Measurements from ENCODE around the gene VAV3.

Gene VAV3

GRCh38 chr1:107939256-107939655 is 25.7 kb downstream of the VAV3 start:
- Mint-ChIP-seq H3K36me3 (peaks cover 3% of the 10 kb centered on the region in 2 donors), H3K4me3 (no peak overlapping the region), H3K9me3 (no peaks in the 10 kb centered on the region), H3K4me1 (peaks cover 50 to 92% of the 10 kb centered on the region in 2 donors), H3K27me3 (no peaks in the 10 kb centered on the region), H3K27ac (no peak overlapping the region)
- no peak for ATAC-seq (replicated peaks)
- no peak for DNase-seq

- Mint-ChIP-seq H3K4me1 (peaks cover 42 to 83% of the 10 kb centered on the region in 2 donors), H3K9me3 (no peaks in the 10 kb centered on the region), H3K36me3 (peaks cover 0 to 3% of the 10 kb centered on the region in 2 donors), H3K27ac (peak overlapping the region; percentile 38), H3K27me3 (no peaks in the 10 kb centered on the region), H3K4me3 (peak overlapping the region in 1 of 2 donors; percentile 6)
- ATAC-seq (replicated peaks) (peak; percentile 47 to 54), DNase-seq (peak; percentile 28)
Observed at GRCh38 chr1:107936498-107937481, 28.2 kb downstream of the VAV3 start.

- DNase-seq (peak; percentile 74), ATAC-seq (replicated peaks) (peak; percentile 95)
- H3K9me3 Mint-ChIP-seq: no peaks in the 10 kb centered on the region
- H3K36me3 Mint-ChIP-seq: peaks cover 0 to 3% of the 10 kb centered on the region in 2 donors
- H3K27me3 Mint-ChIP-seq: no peaks in the 10 kb centered on the region
- H3K4me1 Mint-ChIP-seq: peaks cover 40 to 71% of the 10 kb centered on the region in 2 donors
- H3K4me3 Mint-ChIP-seq: peak overlapping the region; percentile 50 to 77
- H3K27ac Mint-ChIP-seq: peak overlapping the region; percentile 89
Observed at GRCh38 chr1:107935396-107936064, 29.4 kb downstream of the VAV3 start.

GRCh38 chr1:107934578-107934977 is 30.4 kb downstream of the VAV3 start:
- peaks cover 39 to 64% of the 10 kb centered on the region in 2 donors for H3K4me1 Mint-ChIP-seq
- peak overlapping the region; percentile 50 to 77 for H3K4me3 Mint-ChIP-seq
- no peaks in the 10 kb centered on the region for H3K27me3 Mint-ChIP-seq
- DNase-seq (no peak), ATAC-seq (replicated peaks) (peak; percentile 45 to 62)
- H3K27ac Mint-ChIP-seq: peak overlapping the region; percentile 89
- H3K36me3 Mint-ChIP-seq: peaks cover 0 to 2% of the 10 kb centered on the region in 2 donors
- H3K9me3 Mint-ChIP-seq: no peaks in the 10 kb centered on the region

- DNase-seq (no peak), ATAC-seq (replicated peaks) (no peak)
- H3K27me3 Mint-ChIP-seq: no peaks in the 10 kb centered on the region
- no peak overlapping the region for H3K27ac Mint-ChIP-seq
- H3K36me3 Mint-ChIP-seq: no peaks in the 10 kb centered on the region
- H3K9me3 Mint-ChIP-seq: no peaks in the 10 kb centered on the region
- peaks cover 36 to 64% of the 10 kb centered on the region in 2 donors for H3K4me1 Mint-ChIP-seq
- H3K4me3 Mint-ChIP-seq: no peak overlapping the region
Observed at GRCh38 chr1:107933736-107934135, 31.2 kb downstream of the VAV3 start.

GRCh38 chr1:107930292-107930691 is 34.7 kb downstream of the VAV3 start:
- H3K27ac Mint-ChIP-seq: no peak overlapping the region
- no peaks in the 10 kb centered on the region for H3K36me3 Mint-ChIP-seq
- no peaks in the 10 kb centered on the region for H3K27me3 Mint-ChIP-seq
- H3K4me1 Mint-ChIP-seq: peaks cover 44 to 63% of the 10 kb centered on the region in 2 donors
- H3K4me3 Mint-ChIP-seq: no peak overlapping the region
- DNase-seq: no peak
- no peak for ATAC-seq (replicated peaks)
- H3K9me3 Mint-ChIP-seq: no peaks in the 10 kb centered on the region

- Mint-ChIP-seq H3K27ac (peak overlapping the region; percentile 31), H3K36me3 (peaks cover 3 to 4% of the 10 kb centered on the region in 2 donors), H3K4me3 (peak overlapping the region in 1 of 2 donors; percentile 42), H3K27me3 (no peaks in the 10 kb centered on the region), H3K4me1 (peaks cover 51 to 62% of the 10 kb centered on the region in 2 donors), H3K9me3 (peaks cover 0 to 1% of the 10 kb centered on the region in 2 donors)
- DNase-seq (no peak), ATAC-seq (replicated peaks) (no peak)
Observed at GRCh38 chr1:107927820-107928219, 37.2 kb downstream of the VAV3 start.

GRCh38 chr1:107926436-107927080 is 38.4 kb downstream of the VAV3 start:
- Mint-ChIP-seq H3K4me1 (peaks cover 49 to 63% of the 10 kb centered on the region in 2 donors), H3K36me3 (peaks cover 3 to 4% of the 10 kb centered on the region in 2 donors), H3K9me3 (peaks cover 0 to 1% of the 10 kb centered on the region in 2 donors), H3K27me3 (no peaks in the 10 kb centered on the region), H3K27ac (peak overlapping the region; percentile 65), H3K4me3 (no peak overlapping the region)
- ATAC-seq (replicated peaks) (peak; percentile 53 to 80), DNase-seq (no peak)

GRCh38 chr1:107925565-107925964 is 39.4 kb downstream of the VAV3 start:
- no peak for DNase-seq
- Mint-ChIP-seq H3K9me3 (peaks cover 0 to 1% of the 10 kb centered on the region in 2 donors), H3K27ac (no peak overlapping the region), H3K4me1 (peaks cover 53 to 70% of the 10 kb centered on the region in 2 donors), H3K36me3 (peaks cover 3 to 4% of the 10 kb centered on the region in 2 donors), H3K4me3 (no peak overlapping the region), H3K27me3 (no peaks in the 10 kb centered on the region)
- ATAC-seq (replicated peaks): no peak

GRCh38 chr1:107920999-107921398 is 44.0 kb downstream of the VAV3 start:
- peak overlapping the region; percentile 26 to 47 for H3K4me3 Mint-ChIP-seq
- H3K27me3 Mint-ChIP-seq: no peaks in the 10 kb centered on the region
- H3K4me1 Mint-ChIP-seq: peaks cover 37 to 47% of the 10 kb centered on the region in 2 donors
- DNase-seq (no peak), ATAC-seq (replicated peaks) (no peak)
- H3K27ac Mint-ChIP-seq: no peak overlapping the region
- H3K36me3 Mint-ChIP-seq: peaks cover 3 to 4% of the 10 kb centered on the region in 2 donors
- H3K9me3 Mint-ChIP-seq: peaks cover 0 to 1% of the 10 kb centered on the region in 2 donors

- Mint-ChIP-seq H3K9me3 (peaks cover 0 to 1% of the 10 kb centered on the region in 2 donors), H3K36me3 (peaks cover 3 to 6% of the 10 kb centered on the region in 2 donors), H3K27ac (no peak overlapping the region), H3K27me3 (no peaks in the 10 kb centered on the region), H3K4me1 (peaks cover 41 to 51% of the 10 kb centered on the region in 2 donors), H3K4me3 (peak overlapping the region in 1 of 2 donors; percentile 78)
- ATAC-seq (replicated peaks): no peak
- DNase-seq: no peak
Observed at GRCh38 chr1:107920561-107920960, 44.4 kb downstream of the VAV3 start.

- no peaks in the 10 kb centered on the region for H3K27me3 Mint-ChIP-seq
- ATAC-seq (replicated peaks) (peak; percentile 27 to 46), DNase-seq (no peak)
- H3K9me3 Mint-ChIP-seq: peaks cover 0 to 1% of the 10 kb centered on the region in 2 donors
- H3K27ac Mint-ChIP-seq: peak overlapping the region; percentile 44
- H3K36me3 Mint-ChIP-seq: peaks cover 3 to 7% of the 10 kb centered on the region in 2 donors
- H3K4me3 Mint-ChIP-seq: peak overlapping the region; percentile 71 to 78
- peaks cover 38 to 57% of the 10 kb centered on the region in 2 donors for H3K4me1 Mint-ChIP-seq
Observed at GRCh38 chr1:107919953-107920352, 45.0 kb downstream of the VAV3 start.

- Mint-ChIP-seq H3K27me3 (no peaks in the 10 kb centered on the region), H3K4me3 (no peak overlapping the region), H3K4me1 (peaks cover 29 to 63% of the 10 kb centered on the region in 2 donors), H3K36me3 (peaks cover 0 to 3% of the 10 kb centered on the region in 2 donors), H3K27ac (peak overlapping the region; percentile 42), H3K9me3 (no peaks in the 10 kb centered on the region)
- no peak for DNase-seq
- no peak for ATAC-seq (replicated peaks)
Observed at GRCh38 chr1:107914119-107914765, 50.7 kb downstream of the VAV3 start.
